A549 (cell line): ENCODE measurements around the gene VCL. TPM values are rescaled to one million over a fixed set of nuclear protein-coding genes. Genes with fewer than 3 reads are reported as not detected.
A peak's percentile ranks its signal among the peaks of the same experiment; 100 is the strongest.

ENCODE experiments used
- ATAC-seq, 2 experiments: fragments of 200-7000 bp in 1 of 2; fragments of >200 bp in 1 of 2; cut with Nextera tagmentation in 1 of 2; cut with Tn5 transposase in 1 of 2; 3 replicates each; pipeline versions ENCODE4 v1.8.0 to v1.9.1; 2018 to 2020; ENCODE audit warnings: mild to moderate bottlenecking in 1 of 2, moderate library complexity in 1 of 2
- CTCF ChIA-PET: fragments of 300-600 bp; sonication (Branson Sonifier 250); formaldehyde crosslinking; extraction: SDS; loops from one replicate; lab custom pipeline; 2021; ENCODE audit warnings: antibody characterized with exemption, inconsistent platforms; lab: Yijun Ruan, JAX
- POLR2A ChIA-PET: fragments of 350-600 bp; formaldehyde crosslinking; extraction: SDS; loops from one replicate; lab custom pipeline; 2021; ENCODE audit warnings: antibody characterized with exemption, inconsistent platforms; lab: Yijun Ruan, JAX
- DNase-seq, 2 experiments: peaks; one replicate each; pipeline versions ENCODE4 v3.0.0 to v3.0.0-alpha.2; 2011 to 2016; ENCODE audit warnings: low read depth in 1 of 2, low spot score in 1 of 2
- FAIRE-seq: peaks from 2 replicates; lab custom pipeline; 2011; peaks lifted over from hg19 to GRCh38; lab: Jason Lieb, UNC
- H3K27ac ChIP-seq, 2 experiments: fragments of >200 bp; sonication (Bioruptor Twin); formaldehyde crosslinking; 3 replicates each; pipeline ENCODE4 v1.5.1; 2016 to 2017
- H3K4me1 ChIP-seq: fragments of >200 bp; sonication (Bioruptor Twin); formaldehyde crosslinking; 3 replicates; pipeline ENCODE4 v1.6.1; 2016
- H3K4me2 ChIP-seq: fragments of >200 bp; sonication (Bioruptor Twin); formaldehyde crosslinking; 3 replicates; pipeline ENCODE4 v1.6.1; 2016
- H3K4me3 ChIP-seq: fragments of >200 bp; sonication (Bioruptor Twin); formaldehyde crosslinking; 3 replicates; pipeline ENCODE4 v1.5.1; 2016
- H3K9me3 ChIP-seq: fragments of >200 bp; sonication (Bioruptor Twin); formaldehyde crosslinking; 3 replicates; pipeline ENCODE4 v1.6.1; 2016
- ATOH8 ChIP-seq: fragments of 250-450 bp; sonication (Bioruptor Pico); IDR thresholded peaks from 2 replicates; pipeline ENCODE4 v1.5.0; 2020; ENCODE audit warnings: low read depth, mild to moderate bottlenecking, moderate library complexity
- BCL3 ChIP-seq: fragments of >200 bp; sonication (Bioruptor Twin); formaldehyde crosslinking; IDR thresholded peaks from 3 replicates; pipeline ENCODE4 v1.6.1; 2016
- BHLHE40 ChIP-seq: IDR thresholded peaks from 2 replicates; pipeline ENCODE4 v1.6.1; 2012; ENCODE audit warnings: low read depth, low read length, inconsistent platforms
- CEBPB ChIP-seq, 2 experiments: fragments of >200 bp in 1 of 2; sonication (Bioruptor Twin) in 1 of 2; formaldehyde crosslinking in 1 of 2; IDR thresholded peaks; 2 replicates each; pipeline ENCODE4 v1.6.1; 2012 to 2016
- CHD2 ChIP-seq: fragments of 150-350 bp; IDR thresholded peaks from 2 replicates; pipeline ENCODE4 v1.6.1; 2014; ENCODE audit warnings: low read length; ENCODE audit not compliant: partially characterized antibody
- EHF ChIP-seq: fragments of 250-450 bp; sonication (Bioruptor Pico); IDR thresholded peaks from 2 replicates; pipeline ENCODE4 v1.5.0; 2020; ENCODE audit warnings: mild to moderate bottlenecking
- FOSL2 ChIP-seq, 2 experiments: fragments of 450-650 bp in 1 of 2; fragments of >200 bp in 1 of 2; sonication (Bioruptor Twin) in 1 of 2; formaldehyde crosslinking; IDR thresholded peaks; 2 replicates each; pipeline versions ENCODE4 v1.5.0 to v1.6.1; 2016 to 2020; ENCODE audit warnings: mild to moderate bottlenecking in 1 of 2, moderate library complexity in 1 of 2
- HOXA7 ChIP-seq: fragments of 250-450 bp; sonication (Bioruptor Pico); IDR thresholded peaks from 2 replicates; pipeline ENCODE4 v1.5.0; 2020; ENCODE audit warnings: mild to moderate bottlenecking, moderate library complexity
- JUNB ChIP-seq: fragments of >200 bp; sonication (Bioruptor Twin); formaldehyde crosslinking; IDR thresholded peaks from 2 replicates; pipeline ENCODE4 v1.6.1; 2016
- KDM1A ChIP-seq: fragments of 200-600 bp; sonication (generic); IDR thresholded peaks from 2 replicates; pipeline ENCODE4 v1.6.1; 2016; ENCODE audit warnings: low read depth, mild to moderate bottlenecking
- MAZ ChIP-seq: fragments of 150-350 bp; IDR thresholded peaks from 2 replicates; pipeline ENCODE4 v1.6.1; 2014; ENCODE audit warnings: antibody characterized with exemption, low read depth, low read length, borderline replicate concordance
- NFE2L2 ChIP-seq: fragments of 150-350 bp; conservative IDR thresholded peaks from 2 replicates; pipeline ENCODE4 v1.6.1; 2014; ENCODE audit warnings: low read length
- POLR2A ChIP-seq: IDR thresholded peaks from 2 replicates; pipeline ENCODE4 v1.6.1; 2012; ENCODE audit warnings: mild to moderate bottlenecking, low read length
- RCOR1 ChIP-seq: fragments of 150-350 bp; IDR thresholded peaks from 2 replicates; pipeline ENCODE4 v1.6.1; 2014; ENCODE audit warnings: antibody characterized with exemption, low read length, low read depth
- USF2 ChIP-seq: fragments of 450-650 bp; IDR thresholded peaks from 2 replicates; pipeline ENCODE4 v1.6.1; 2014; ENCODE audit warnings: antibody characterized with exemption
- ZFP36 ChIP-seq: fragments of 450-650 bp; IDR thresholded peaks from 2 replicates; pipeline ENCODE4 v1.6.1; 2014; ENCODE audit warnings: borderline replicate concordance; ENCODE audit not compliant: partially characterized antibody
- ZNF302 ChIP-seq: fragments of 250-450 bp; sonication (Bioruptor Pico); IDR thresholded peaks from 2 replicates; pipeline ENCODE4 v1.9.0; 2021; ENCODE audit warnings: inconsistent platforms, mild to moderate bottlenecking, moderate library complexity
- WGBS: methylation state at CpG from one replicate; pipeline ENCODE4 v1.1.6; 2017; ENCODE audit errors: missing lambda C conversion rate; 5-methylcytosine and 5-hydroxymethylcytosine counted together
- polyA plus RNA-seq, 4 experiments: library from polyadenylated mRNA; depleted of rRNA in 3 of 4; stranded (reverse); fragments of >200 nt; fragmentation: RNase III in 1 of 4; extraction: RNeasy Plus Mini Kit Qiagen cat#74134 plus additional on column Dnase treatment in 1 of 4; gene quantifications; 2 replicates in 3 of 4; 3 replicates in 1 of 4; pipeline ENCODE4 v1.2.3, GENCODE V29; 2011 to 2017
- TF ChIP-seq, protein P1 (sequence below): IDR thresholded peaks from 2 replicates; pipeline ENCODE4 v1.6.1; 2012
- TF ChIP-seq, protein P2 (sequence below): fragments of 150-350 bp; IDR thresholded peaks from 2 replicates; pipeline ENCODE4 v1.6.1; 2014; ENCODE audit warnings: low read depth, mild to moderate bottlenecking, low read length
- TF ChIP-seq, protein P3 (sequence below): fragments of >200 bp; sonication (Bioruptor Twin); formaldehyde crosslinking; IDR thresholded peaks from 2 replicates; pipeline ENCODE4 v1.6.1; 2016

The VCL gene
- polyA plus RNA-seq, 2 of the 4 experiments (the other 2 are of a cell fraction), result 101 to 112 TPM

DNA sequence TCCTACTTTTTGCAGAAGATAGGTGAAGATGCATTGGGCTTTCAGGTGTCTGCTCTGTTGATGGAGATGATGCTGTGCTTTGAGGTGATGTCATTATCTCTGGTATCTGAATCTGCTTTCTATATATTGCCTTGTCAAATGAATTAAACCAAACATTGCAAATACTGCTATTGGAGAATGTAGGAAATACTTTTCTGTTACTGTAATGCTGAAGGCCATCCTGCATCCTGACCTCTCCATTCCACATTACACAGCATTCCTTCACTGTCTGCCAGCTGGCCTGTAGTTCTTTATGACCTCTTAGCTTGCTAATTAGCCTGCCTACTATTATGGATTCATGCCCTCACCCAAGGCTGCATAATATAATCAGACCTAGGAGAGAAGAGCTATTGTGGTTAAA lies 73.2 kb downstream of the VCL start:
- peak overlapping the region; percentile 77 to 86 for H3K27ac ChIP-seq
- H3K4me2 ChIP-seq, result peak overlapping the region; percentile 46
- TF ChIP-seq POLR2A, result no peak
- no peak for TF ChIP-seq BHLHE40
- no peak for TF ChIP-seq MAZ
- TF ChIP-seq ZFP36, result no peak
- TF ChIP-seq USF2, result no peak
- TF ChIP-seq, protein P1, sequence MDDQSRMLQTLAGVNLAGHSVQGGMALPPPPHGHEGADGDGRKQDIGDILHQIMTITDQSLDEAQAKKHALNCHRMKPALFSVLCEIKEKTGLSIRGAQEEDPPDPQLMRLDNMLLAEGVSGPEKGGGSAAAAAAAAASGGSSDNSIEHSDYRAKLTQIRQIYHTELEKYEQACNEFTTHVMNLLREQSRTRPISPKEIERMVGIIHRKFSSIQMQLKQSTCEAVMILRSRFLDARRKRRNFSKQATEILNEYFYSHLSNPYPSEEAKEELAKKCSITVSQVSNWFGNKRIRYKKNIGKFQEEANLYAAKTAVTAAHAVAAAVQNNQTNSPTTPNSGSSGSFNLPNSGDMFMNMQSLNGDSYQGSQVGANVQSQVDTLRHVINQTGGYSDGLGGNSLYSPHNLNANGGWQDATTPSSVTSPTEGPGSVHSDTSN, result no peak
- no peak for TF ChIP-seq NFE2L2
- TF ChIP-seq ZNF302, result no peak
- no peak for TF ChIP-seq EHF (CRISPR knock-in tag)
- no peak for TF ChIP-seq CHD2
- TF ChIP-seq, protein P2, sequence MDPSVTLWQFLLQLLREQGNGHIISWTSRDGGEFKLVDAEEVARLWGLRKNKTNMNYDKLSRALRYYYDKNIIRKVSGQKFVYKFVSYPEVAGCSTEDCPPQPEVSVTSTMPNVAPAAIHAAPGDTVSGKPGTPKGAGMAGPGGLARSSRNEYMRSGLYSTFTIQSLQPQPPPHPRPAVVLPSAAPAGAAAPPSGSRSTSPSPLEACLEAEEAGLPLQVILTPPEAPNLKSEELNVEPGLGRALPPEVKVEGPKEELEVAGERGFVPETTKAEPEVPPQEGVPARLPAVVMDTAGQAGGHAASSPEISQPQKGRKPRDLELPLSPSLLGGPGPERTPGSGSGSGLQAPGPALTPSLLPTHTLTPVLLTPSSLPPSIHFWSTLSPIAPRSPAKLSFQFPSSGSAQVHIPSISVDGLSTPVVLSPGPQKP, result no peak
- no peak for TF ChIP-seq BCL3
- TF ChIP-seq, protein P3, sequence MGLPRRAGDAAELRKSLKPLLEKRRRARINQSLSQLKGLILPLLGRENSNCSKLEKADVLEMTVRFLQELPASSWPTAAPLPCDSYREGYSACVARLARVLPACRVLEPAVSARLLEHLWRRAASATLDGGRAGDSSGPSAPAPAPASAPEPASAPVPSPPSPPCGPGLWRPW, result no peak
- TF ChIP-seq HOXA7 (CRISPR knock-in tag), result no peak
- no peak for TF ChIP-seq KDM1A
- TF ChIP-seq ATOH8 (CRISPR knock-in tag), result no peak
- TF ChIP-seq, all 56 proteins: peak for 0
- Histone ChIP-seq H3K9me3 (no peaks in the 10 kb centered on the region), H3K4me3 (no peak overlapping the region), H3K4me1 (peaks cover 89% of the 10 kb centered on the region)
- no peak for DNase-seq
- CTCF ChIA-PET, result interaction anchor here (0.9 to 4.6 kb wide), 4 partner anchors 11 to 185 kb away, joined by 3 to 27 read pairs (median 4); no protein-coding TSS in a partner anchor
- ATAC-seq, result no peak; a peak in 1 of 6 replicates
- POLR2A ChIA-PET, result no interaction called here
- FAIRE-seq, result peak; percentile 63

GRCh38 chr10:74072503-74072902 lies 74.6 kb downstream of the VCL start:
- peak overlapping the region; percentile 77 to 86 for H3K27ac ChIP-seq
- H3K4me1 ChIP-seq, result peaks cover 96% of the 10 kb centered on the region
- CTCF ChIA-PET, result interaction anchor here (0.6 to 4.6 kb wide), 4 partner anchors 10 to 193 kb away, joined by 3 to 27 read pairs (median 3); no protein-coding TSS in a partner anchor
- no peaks in the 10 kb centered on the region for H3K9me3 ChIP-seq
- DNase-seq, result peak; percentile 43 to 63
- no peak for TF ChIP-seq RCOR1
- peak; percentile 45 to 63; a peak in 2 of 4 replicates for TF ChIP-seq CEBPB (IDR thresholded peaks at IDR 0.05)
- TF ChIP-seq JUNB, result peak; percentile 61
- peak; percentile 43; the same call in 1 of the 2 replicates for TF ChIP-seq FOSL2 (IDR thresholded peaks at IDR 0.05)
- TF ChIP-seq FOSL2 (CRISPR knock-in tag; IDR thresholded peaks at IDR 0.05), result peak; percentile 66
- TF ChIP-seq, all 56 proteins: peak for 3
- H3K4me2 ChIP-seq, result peak overlapping the region; percentile 46
- 9% methylated on average over 6 of the region's 6 CpGs for WGBS
- ATAC-seq (peak; percentile 77 to 91), FAIRE-seq (no peak)
- POLR2A ChIA-PET, result interaction anchor here (1.1 to 1.6 kb wide), 2 partner anchors 30 to 75 kb away, joined by 3 to 4 read pairs; partner anchors contain the start of gene VCL
- H3K4me3 ChIP-seq, result no peak overlapping the region
